Neural progenitor cell (in vitro differentiated cells): ENCODE measurements around the gene PLEKHG1. TPM values are rescaled to one million over a fixed set of nuclear protein-coding genes. Genes with fewer than 3 reads are reported as not detected.

Source experiments
- DNase-seq: peaks from one replicate; pipeline ENCODE4 v3.0.0-alpha.2; 2016; ENCODE audit warnings: low spot score
- H2AFZ ChIP-seq: fragments of 200-600 bp; sonication (generic); replicated peaks from 2 replicates; pipeline ENCODE4 v1.6.1; 2016; ENCODE audit warnings: antibody characterized with exemption
- H3F3A ChIP-seq: fragments of 200-600 bp; sonication (generic); 2 replicates; pipeline ENCODE4 v1.6.1; 2016; ENCODE audit warnings: antibody characterized with exemption, low read depth
- H3K27ac ChIP-seq: fragments of 200-600 bp; sonication (generic); 2 replicates; pipeline ENCODE4 v1.5.1; 2016; ENCODE audit warnings: mild to moderate bottlenecking
- H3K27me3 ChIP-seq: fragments of 200-600 bp; sonication (generic); 2 replicates; pipeline ENCODE4 v1.6.1; 2016; ENCODE audit warnings: mild to moderate bottlenecking, moderate library complexity
- H3K36me3 ChIP-seq: fragments of 200-600 bp; sonication (generic); 2 replicates; pipeline ENCODE4 v1.5.1; 2016
- H3K4me1 ChIP-seq: fragments of 200-600 bp; sonication (generic); 2 replicates; pipeline ENCODE4 v1.6.1; 2016; ENCODE audit warnings: mixed run types
- H3K4me2 ChIP-seq: fragments of 200-600 bp; sonication (generic); 2 replicates; pipeline ENCODE4 v1.6.1; 2016
- H3K4me3 ChIP-seq: fragments of 200-600 bp; sonication (generic); 2 replicates; pipeline ENCODE4 v1.5.1; 2016
- H3K79me2 ChIP-seq: fragments of 200-600 bp; sonication (generic); 2 replicates; pipeline ENCODE4 v1.6.1; 2016; ENCODE audit warnings: low read depth
- H3K9ac ChIP-seq: fragments of 200-600 bp; sonication (generic); 2 replicates; pipeline ENCODE4 v1.6.1; 2016
- H3K9me3 ChIP-seq: fragments of 200-600 bp; sonication (generic); 2 replicates; pipeline ENCODE4 v1.5.1; 2016; ENCODE audit warnings: low read depth
- H4K20me1 ChIP-seq: fragments of 200-600 bp; sonication (generic); 2 replicates; pipeline ENCODE4 v1.6.1; 2016; ENCODE audit warnings: low read depth
- H3K27ac Mint-ChIP-seq: 3 replicates; pipeline ENCODE4 v1.8.0; 2021; ENCODE audit warnings: mixed read lengths
- H3K27me3 Mint-ChIP-seq: 2 replicates; pipeline ENCODE4 v1.8.0; 2022; ENCODE audit warnings: low read depth, mild to moderate bottlenecking, inconsistent platforms, moderate library complexity, mixed read lengths; ENCODE audit not compliant: insufficient read depth
- H3K36me3 Mint-ChIP-seq: 3 replicates; pipeline ENCODE4 v1.8.0; 2021; ENCODE audit warnings: mixed read lengths
- H3K4me1 Mint-ChIP-seq: 3 replicates; pipeline ENCODE4 v1.8.0; 2021; ENCODE audit warnings: mixed read lengths
- H3K4me3 Mint-ChIP-seq: 3 replicates; pipeline ENCODE4 v1.8.0; 2021; ENCODE audit warnings: mild to moderate bottlenecking, moderate library complexity, mixed read lengths
- H3K9me3 Mint-ChIP-seq: 3 replicates; pipeline ENCODE4 v1.8.0; 2020; ENCODE audit warnings: mixed read lengths
- CTCF ChIP-seq: fragments of 200-600 bp; sonication (generic); IDR thresholded peaks from 2 replicates; pipeline ENCODE4 v1.5.1; 2017; ENCODE audit warnings: antibody characterized with exemption, mild to moderate bottlenecking
- EZH2 ChIP-seq: fragments of 200-600 bp; sonication (generic); IDR thresholded peaks from 2 replicates; pipeline ENCODE4 v1.6.1; 2017; ENCODE audit warnings: antibody characterized with exemption, mild to moderate bottlenecking, moderate library complexity
- EZH2phosphoT487 ChIP-seq: fragments of 200-600 bp; sonication (generic); IDR thresholded peaks from 2 replicates; pipeline ENCODE4 v1.6.1; 2017; ENCODE audit warnings: antibody characterized with exemption
- total RNA-seq: library from RNA; depleted of rRNA; stranded (reverse); fragments of >200 nt; gene quantifications from 2 replicates; pipeline ENCODE4 v1.2.3, GENCODE V29; 2015; ENCODE audit warnings: low replicate concordance

PLEKHG1 gene
- total RNA-seq, 1 donor from 2014 or later, result 4.7 TPM

DNA sequence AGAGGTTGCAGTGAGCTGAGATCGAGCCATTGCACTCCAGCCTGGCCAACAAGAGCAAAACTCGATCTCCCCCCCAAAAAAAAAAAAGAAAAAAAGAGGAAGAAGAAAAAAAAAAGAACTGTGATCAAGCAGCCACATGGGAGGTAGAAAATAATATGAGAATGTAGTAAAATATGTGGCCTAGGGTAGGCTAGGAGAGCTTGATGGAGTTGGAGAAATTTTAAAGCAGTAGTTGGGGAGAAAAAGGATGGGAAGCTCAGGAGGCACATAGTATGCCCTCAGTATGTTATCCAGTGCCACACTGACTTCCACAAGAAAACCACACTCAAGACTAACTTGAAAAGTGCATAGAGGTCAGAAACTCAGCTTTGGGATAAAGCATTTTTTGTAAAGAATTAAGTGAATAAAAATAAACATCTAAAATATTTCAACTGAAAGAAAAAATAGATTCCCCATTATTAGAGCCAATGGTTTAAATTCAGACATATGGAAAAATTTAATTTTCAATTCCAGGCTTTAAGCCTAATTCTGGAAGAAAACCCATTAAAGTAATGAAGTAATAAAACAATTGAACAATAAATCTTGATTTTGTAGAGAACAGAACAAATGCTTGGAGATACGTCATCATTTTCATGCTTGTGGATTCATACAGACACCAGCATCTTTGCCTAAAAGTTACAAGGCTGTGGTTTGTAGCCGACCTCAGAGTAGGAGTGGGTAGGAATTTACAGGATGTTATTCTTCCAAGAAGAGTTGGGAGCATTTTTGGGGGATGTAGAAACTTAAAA, 34.7 kb downstream of the PLEKHG1 start:
- no peak overlapping the region for H3K9ac ChIP-seq
- no peaks in the 10 kb centered on the region for H4K20me1 ChIP-seq
- no peak overlapping the region for H3K4me3 Mint-ChIP-seq
- H3K27ac Mint-ChIP-seq, result no peak overlapping the region
- no peak for DNase-seq
- no peak overlapping the region for H3K27ac ChIP-seq
- H3K4me1 Mint-ChIP-seq, result peaks cover 35% of the 10 kb centered on the region
- peaks cover 2% of the 10 kb centered on the region for H3K27me3 Mint-ChIP-seq
- TF ChIP-seq EZH2, result no peak
- TF ChIP-seq CTCF, result no peak
- TF ChIP-seq EZH2phosphoT487, result no peak
- no peak overlapping the region for H3K4me3 ChIP-seq
- H3K9me3 ChIP-seq, result no peaks in the 10 kb centered on the region
- H3K36me3 ChIP-seq, result no peaks in the 10 kb centered on the region
- no peaks in the 10 kb centered on the region for H3F3A ChIP-seq
- no peaks in the 10 kb centered on the region for H3K4me1 ChIP-seq
- H3K9me3 Mint-ChIP-seq, result no peaks in the 10 kb centered on the region
- peaks cover 10% of the 10 kb centered on the region for H3K36me3 Mint-ChIP-seq
- no peak overlapping the region for H3K4me2 ChIP-seq
- H2AFZ ChIP-seq, result no peak overlapping the region
- H3K79me2 ChIP-seq, result no peaks in the 10 kb centered on the region
- no peaks in the 10 kb centered on the region for H3K27me3 ChIP-seq

DNA sequence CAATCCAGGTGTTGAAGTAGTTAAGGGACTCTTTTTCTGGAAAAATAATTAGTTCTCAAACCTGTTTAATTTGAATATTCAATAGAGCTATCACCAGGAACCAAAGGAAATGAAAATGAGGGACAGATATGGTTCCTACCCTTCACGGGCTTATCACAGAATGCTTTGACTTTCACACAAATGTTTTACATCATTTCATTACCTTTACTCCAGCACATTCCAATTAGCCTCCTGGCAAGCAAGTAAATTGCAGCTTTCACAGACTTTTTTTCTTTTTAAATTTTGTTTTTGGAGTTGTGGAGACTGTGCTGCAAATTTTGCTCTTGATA, 35.2 kb downstream of the PLEKHG1 start:
- H3K79me2 ChIP-seq, result no peaks in the 10 kb centered on the region
- H3K36me3 ChIP-seq, result no peaks in the 10 kb centered on the region
- DNase-seq, result no peak
- H3K4me3 Mint-ChIP-seq, result no peak overlapping the region
- H3K4me3 ChIP-seq, result no peak overlapping the region
- H3K9me3 ChIP-seq, result no peaks in the 10 kb centered on the region
- H4K20me1 ChIP-seq, result no peaks in the 10 kb centered on the region
- no peak overlapping the region for H3K27ac Mint-ChIP-seq
- peaks cover 2% of the 10 kb centered on the region for H3K27me3 Mint-ChIP-seq
- no peak overlapping the region for H3K27ac ChIP-seq
- no peaks in the 10 kb centered on the region for H3F3A ChIP-seq
- no peak overlapping the region for H2AFZ ChIP-seq
- no peak for TF ChIP-seq EZH2phosphoT487
- TF ChIP-seq EZH2, result no peak
- no peak for TF ChIP-seq CTCF
- peaks cover 35% of the 10 kb centered on the region for H3K4me1 Mint-ChIP-seq
- H3K4me1 ChIP-seq, result no peaks in the 10 kb centered on the region
- H3K36me3 Mint-ChIP-seq, result peaks cover 12% of the 10 kb centered on the region
- H3K27me3 ChIP-seq, result no peaks in the 10 kb centered on the region
- no peak overlapping the region for H3K9ac ChIP-seq
- no peaks in the 10 kb centered on the region for H3K9me3 Mint-ChIP-seq
- H3K4me2 ChIP-seq, result no peak overlapping the region

GRCh38 chr6:150635906-150636514, 36.3 kb downstream of the PLEKHG1 start:
- Mint-ChIP-seq H3K27ac (no peak overlapping the region), H3K36me3 (peaks cover 8% of the 10 kb centered on the region), H3K4me3 (no peak overlapping the region), H3K4me1 (peaks cover 41% of the 10 kb centered on the region), H3K9me3 (no peaks in the 10 kb centered on the region), H3K27me3 (no peaks in the 10 kb centered on the region)
- Histone ChIP-seq H4K20me1 (no peaks in the 10 kb centered on the region), H3K4me3 (no peak overlapping the region), H3K27ac (no peak overlapping the region), H2AFZ (no peak overlapping the region), H3K9ac (no peak overlapping the region), H3K79me2 (no peaks in the 10 kb centered on the region), H3K4me2 (no peak overlapping the region), H3F3A (no peaks in the 10 kb centered on the region), H3K36me3 (no peaks in the 10 kb centered on the region), H3K4me1 (no peaks in the 10 kb centered on the region), H3K27me3 (no peaks in the 10 kb centered on the region), H3K9me3 (no peaks in the 10 kb centered on the region)
- TF ChIP-seq EZH2 (no peak), EZH2phosphoT487 (no peak), CTCF (no peak)
- no peak for DNase-seq
